Measurements from ENCODE around the gene SORCS3.
"Not testable (repeated sequence)": the region's sequence is repeated elsewhere in the genome, so short reads cannot be mapped to it uniquely, and the experiment has no call there.

SORCS3 gene

GRCh38 chr10:104690959-104691358 is 49.9 kb downstream of the SORCS3 start:
- no peak for DNase-seq (ENCODE audit: low read depth)

GRCh38 chr10:104694074-104694473 is 53.0 kb downstream of the SORCS3 start:
- DNase-seq (ENCODE audit: low read depth) = no peak

GRCh38 chr10:104703262-104703661 is 62.2 kb downstream of the SORCS3 start:
- not testable (repeated sequence) for DNase-seq (ENCODE audit: low read depth)

- no peak for DNase-seq (ENCODE audit: low read depth)
Measured at GRCh38 chr10:104706886-104707285, 65.8 kb downstream of the SORCS3 start.

GRCh38 chr10:104707602-104708459 is 66.7 kb downstream of the SORCS3 start:
- DNase-seq (ENCODE audit: low read depth) = no peak

- DNase-seq (ENCODE audit: low read depth) = no peak
Measured at GRCh38 chr10:104711302-104711721, 70.2 kb downstream of the SORCS3 start.

GRCh38 chr10:104730593-104730992 is 89.5 kb downstream of the SORCS3 start:
- DNase-seq (ENCODE audit: low read depth) = not testable (repeated sequence)

- DNase-seq (ENCODE audit: low read depth) = no peak
Measured at GRCh38 chr10:104731192-104731591, 90.1 kb downstream of the SORCS3 start.

GRCh38 chr10:104732222-104732621 is 91.1 kb downstream of the SORCS3 start:
- DNase-seq (ENCODE audit: low read depth) = no peak

- DNase-seq (ENCODE audit: low read depth) = no peak
Measured at GRCh38 chr10:104734433-104734832, 93.3 kb downstream of the SORCS3 start.

GRCh38 chr10:104735036-104735756 is 94.1 kb downstream of the SORCS3 start:
- DNase-seq (ENCODE audit: low read depth) = no peak

GRCh38 chr10:104735757-104736391 is 94.8 kb downstream of the SORCS3 start:
- DNase-seq (ENCODE audit: low read depth) = no peak

GRCh38 chr10:104741127-104741526 is 100.0 kb downstream of the SORCS3 start:
- DNase-seq (ENCODE audit: low read depth) = no peak

- no peak for DNase-seq (ENCODE audit: low read depth)
Measured at GRCh38 chr10:104744052-104744451, 103.0 kb downstream of the SORCS3 start.

GRCh38 chr10:104750291-104750690 is 109.2 kb downstream of the SORCS3 start:
- DNase-seq (ENCODE audit: low read depth) = no peak

GRCh38 chr10:104762793-104763192 is 121.7 kb downstream of the SORCS3 start:
- DNase-seq (ENCODE audit: low read depth) = no peak

GRCh38 chr10:104766341-104766740 is 125.3 kb downstream of the SORCS3 start:
- DNase-seq (ENCODE audit: low read depth) = no peak

GRCh38 chr10:104767282-104767681 is 126.2 kb downstream of the SORCS3 start:
- no peak for DNase-seq (ENCODE audit: low read depth)

- DNase-seq (ENCODE audit: low read depth) = no peak
Measured at GRCh38 chr10:104767745-104768144, 126.7 kb downstream of the SORCS3 start.

GRCh38 chr10:104773105-104773504 is 132.0 kb downstream of the SORCS3 start:
- DNase-seq (ENCODE audit: low read depth) = no peak

- DNase-seq (ENCODE audit: low read depth) = no peak
Measured at GRCh38 chr10:104774234-104774633, 133.1 kb downstream of the SORCS3 start.

GRCh38 chr10:104777086-104777799 is 136.2 kb downstream of the SORCS3 start:
- no peak for DNase-seq (ENCODE audit: low read depth)

Measured in activated T-helper 1 cell treated with Interleukin-2 at 50 U/mL for 16 hours (primary cell).